Inflammatory macrophage treated with lipopolysaccharide for 4 hours (primary cell): Measurements from ENCODE around the gene PSD.

Experiments used
- DNase-seq: peaks from one replicate; pipeline ENCODE4 v3.0.0-alpha.2; 2020

PSD gene

GRCh38 chr10:102419269-102420180 lies 940 bp upstream of the PSD start:
- no peak for DNase-seq

DNA sequence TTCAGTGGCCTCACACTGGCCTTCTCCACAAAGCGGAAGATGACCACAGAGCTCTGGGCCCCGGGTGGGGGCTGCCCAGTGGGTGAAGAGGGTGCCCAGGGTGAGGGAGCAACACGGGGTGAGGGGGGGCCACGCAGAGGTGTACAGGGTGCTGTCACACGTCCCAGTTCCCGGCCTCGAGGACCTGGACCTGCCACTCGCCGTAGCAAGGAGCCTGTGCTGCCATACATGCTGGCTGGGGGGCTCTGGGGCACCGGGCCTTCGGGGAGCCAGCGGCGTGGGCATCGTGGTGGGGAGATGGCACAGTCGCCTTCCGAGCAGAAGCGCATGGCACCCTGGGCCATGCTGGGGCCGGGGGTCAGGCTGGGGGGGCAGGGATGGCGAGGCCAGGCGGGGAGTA lies 1.9 kb downstream of the PSD start:
- no peak for DNase-seq

- DNase-seq, result no peak
Measured at GRCh38 chr10:102416283-102416682, 2.3 kb downstream of the PSD start.

GRCh38 chr10:102414749-102415148 lies 3.8 kb downstream of the PSD start:
- DNase-seq, result no peak

GRCh38 chr10:102413806-102414561 lies 4.6 kb downstream of the PSD start:
- DNase-seq, result no peak

GRCh38 chr10:102413053-102413705 lies 5.4 kb downstream of the PSD start:
- DNase-seq, result no peak

DNA sequence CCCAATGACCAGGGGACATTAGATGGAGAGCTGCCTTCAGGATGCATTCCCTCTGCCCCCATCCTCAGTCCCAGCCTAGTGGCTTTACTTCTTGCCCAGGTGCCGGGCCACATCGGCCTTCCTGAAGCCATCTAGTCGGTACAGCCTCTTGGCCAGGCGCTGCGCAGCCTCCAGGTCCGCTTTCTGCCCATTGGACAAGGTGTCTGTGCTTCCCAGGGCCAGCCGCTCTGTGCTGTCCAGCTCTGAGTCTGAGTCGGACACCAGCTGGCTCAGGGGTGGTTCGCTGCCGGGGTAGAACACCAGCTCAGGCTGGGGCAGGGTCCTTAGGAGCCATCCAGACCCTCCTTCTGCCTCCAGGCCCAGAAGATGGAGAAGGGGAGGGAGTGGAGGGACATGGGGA lies 6.3 kb downstream of the PSD start:
- no peak for DNase-seq

DNA sequence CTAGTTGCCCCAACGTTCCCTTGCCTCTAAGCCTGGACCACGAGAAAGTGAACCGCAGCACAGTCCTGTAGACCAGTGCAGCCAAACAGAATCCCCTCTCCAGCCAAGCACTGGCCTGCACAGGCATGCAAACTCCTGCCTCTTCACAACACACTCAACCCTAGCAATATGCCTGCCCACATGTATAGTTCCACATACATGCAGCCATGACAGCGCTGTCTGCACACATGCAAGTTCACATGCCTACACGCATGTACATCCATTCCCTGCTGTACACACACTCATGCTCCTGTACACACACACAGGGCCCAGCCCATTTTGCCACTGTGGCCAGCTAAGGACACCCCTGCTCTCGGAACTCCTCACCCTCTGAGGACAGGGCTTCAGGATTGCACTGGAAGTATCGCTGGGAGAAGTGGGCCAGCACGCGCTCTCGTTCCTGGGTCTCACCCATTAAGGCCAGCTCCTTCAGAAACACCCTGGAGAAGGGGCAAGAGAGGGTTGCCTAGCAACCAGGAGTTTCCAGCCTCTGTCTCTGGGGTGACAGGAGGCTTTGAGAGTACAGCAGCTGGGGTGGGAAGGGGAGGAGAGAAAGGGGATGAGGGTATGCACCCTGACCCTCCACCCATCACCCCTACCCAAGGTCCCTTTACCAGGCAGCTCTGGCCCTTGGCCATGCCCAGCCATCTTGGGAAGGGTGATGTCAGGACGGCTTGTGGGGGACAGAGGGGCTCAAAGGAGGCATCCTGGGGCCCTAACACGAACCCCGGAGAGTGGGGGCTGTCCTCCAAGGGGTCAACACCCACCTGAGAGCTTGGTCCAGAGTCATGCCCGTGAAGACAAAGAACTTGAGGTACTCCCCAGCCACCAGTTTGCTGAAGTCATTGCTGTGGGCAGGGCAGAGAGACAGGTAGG lies 7.0 kb downstream of the PSD start:
- DNase-seq, result no peak

- DNase-seq, result no peak
Measured at GRCh38 chr10:102410429-102411073, 8.0 kb downstream of the PSD start.

DNA sequence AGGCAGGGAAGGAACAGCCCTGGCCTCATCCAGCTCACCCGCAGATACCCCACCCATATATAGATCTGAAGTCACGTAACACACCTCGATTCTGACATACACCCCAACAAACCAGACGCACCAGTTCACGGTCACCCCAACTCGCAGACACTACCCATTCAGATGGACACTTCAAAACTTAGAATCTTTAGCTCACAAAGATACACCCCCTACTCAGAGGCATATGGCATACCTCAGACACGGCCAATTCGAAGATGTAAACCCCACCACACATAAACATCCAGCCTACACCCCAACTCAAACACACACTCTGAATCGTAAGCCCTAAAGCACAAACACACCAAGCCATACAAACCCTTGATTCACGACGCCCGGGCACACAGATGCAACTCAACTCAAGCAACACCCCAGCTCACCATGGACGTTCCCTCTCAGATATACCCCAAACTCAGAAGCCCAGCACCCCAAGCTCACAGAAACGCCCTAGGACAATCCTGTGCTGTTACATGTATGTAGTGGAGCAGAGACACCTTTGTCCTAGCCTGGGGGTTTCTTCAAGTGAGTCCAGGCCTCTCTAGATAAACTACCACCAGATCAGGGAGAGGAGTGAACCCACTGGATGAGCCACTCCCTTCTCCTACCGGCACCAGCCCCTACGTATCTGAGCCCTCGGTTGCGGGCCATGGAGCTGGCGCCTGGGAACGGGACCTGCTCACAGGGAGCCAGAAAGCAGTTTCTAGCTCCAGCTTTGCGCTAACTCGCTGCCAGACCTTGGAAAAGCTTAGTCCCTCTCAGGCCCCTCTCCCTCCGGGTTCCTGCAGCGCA lies 8.8 kb downstream of the PSD start:
- DNase-seq, result no peak

- peak; percentile 37 for DNase-seq
Measured at GRCh38 chr10:102408728-102409603, 9.6 kb downstream of the PSD start.

DNA sequence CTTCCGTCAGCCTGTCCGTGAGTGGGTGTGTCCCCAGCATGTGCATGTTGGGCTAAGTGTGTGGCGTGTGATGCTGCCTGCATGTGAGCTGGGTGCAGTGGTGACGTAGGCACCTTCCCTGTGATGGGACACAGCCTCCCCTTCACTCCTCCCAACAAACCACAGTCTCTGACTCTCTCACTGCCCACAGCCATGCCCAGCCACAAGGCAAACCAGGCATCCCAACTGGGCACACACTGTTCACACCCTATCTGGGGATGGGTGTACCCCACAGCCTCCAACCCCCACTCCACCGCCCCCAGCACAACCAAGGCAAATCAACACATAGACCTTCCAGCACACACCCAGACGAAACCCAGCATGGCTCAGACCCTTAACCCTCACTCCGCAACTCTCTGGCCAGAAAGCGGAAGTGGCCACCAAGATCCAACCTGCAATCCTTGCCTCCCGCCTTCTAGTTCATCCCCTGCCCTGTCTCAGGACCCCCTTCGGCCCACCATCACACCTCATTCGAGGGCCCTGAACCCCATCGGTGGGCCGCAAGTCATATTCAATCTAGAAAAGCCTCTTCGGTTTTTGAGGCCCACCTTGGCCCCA lies 10.4 kb downstream of the PSD start:
- peak; percentile 45 for DNase-seq

DNA sequence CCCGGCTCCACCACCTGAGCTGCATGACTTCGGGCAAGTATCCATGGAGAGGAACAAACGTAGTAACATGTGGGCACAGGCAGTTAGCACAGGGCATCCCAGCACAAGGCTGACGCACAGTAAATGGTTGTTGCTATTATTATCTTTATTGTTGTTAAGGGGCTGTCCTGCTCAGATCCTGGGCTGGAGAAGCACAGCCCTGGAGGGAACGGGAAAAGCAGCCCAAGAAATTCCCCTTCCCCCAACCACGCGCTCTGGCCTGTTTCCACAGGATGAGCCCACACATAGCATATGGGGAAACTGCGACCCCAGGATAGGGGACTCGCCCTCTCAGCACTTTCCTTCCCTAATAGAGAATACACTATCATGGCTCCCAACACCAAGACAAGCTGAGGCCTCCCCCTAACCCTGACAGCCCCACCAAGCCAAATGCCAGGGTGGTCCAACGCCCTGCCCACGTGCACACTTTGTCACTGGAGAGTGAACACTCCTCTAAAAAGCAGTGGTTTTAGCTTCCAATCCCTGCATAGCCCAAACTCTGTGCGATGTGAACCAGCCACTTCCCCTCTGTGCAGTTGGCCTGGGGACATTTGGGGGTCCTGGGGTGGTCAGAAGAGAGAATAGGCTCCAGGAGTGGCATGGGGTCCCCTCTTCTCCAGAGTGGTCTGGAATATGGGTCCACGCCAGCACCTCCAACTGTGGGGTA lies 11.0 kb downstream of the PSD start:
- DNase-seq, result peak; percentile 36

DNA sequence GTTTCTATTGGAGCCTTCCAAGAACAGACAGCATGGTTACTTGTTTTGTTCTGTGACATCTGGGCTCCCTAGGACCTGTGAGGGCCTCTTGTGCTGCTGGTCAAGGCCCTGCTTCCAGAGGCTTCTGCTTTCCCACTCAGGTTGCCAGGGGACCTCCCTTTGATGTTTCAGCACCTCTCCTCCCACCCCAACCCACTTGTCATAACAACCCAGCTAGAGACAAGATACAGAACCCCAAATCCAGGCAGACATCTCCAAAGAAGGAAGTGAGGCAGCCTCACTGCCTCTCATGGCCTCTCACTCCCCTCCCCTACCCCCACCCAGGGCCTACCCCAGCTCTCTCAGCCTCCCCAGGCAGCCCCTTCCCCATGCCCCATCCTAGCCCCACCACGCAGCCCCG lies 11.8 kb downstream of the PSD start:
- no peak for DNase-seq

GRCh38 chr10:102405632-102406031 lies 13.0 kb downstream of the PSD start:
- DNase-seq, result no peak

DNA sequence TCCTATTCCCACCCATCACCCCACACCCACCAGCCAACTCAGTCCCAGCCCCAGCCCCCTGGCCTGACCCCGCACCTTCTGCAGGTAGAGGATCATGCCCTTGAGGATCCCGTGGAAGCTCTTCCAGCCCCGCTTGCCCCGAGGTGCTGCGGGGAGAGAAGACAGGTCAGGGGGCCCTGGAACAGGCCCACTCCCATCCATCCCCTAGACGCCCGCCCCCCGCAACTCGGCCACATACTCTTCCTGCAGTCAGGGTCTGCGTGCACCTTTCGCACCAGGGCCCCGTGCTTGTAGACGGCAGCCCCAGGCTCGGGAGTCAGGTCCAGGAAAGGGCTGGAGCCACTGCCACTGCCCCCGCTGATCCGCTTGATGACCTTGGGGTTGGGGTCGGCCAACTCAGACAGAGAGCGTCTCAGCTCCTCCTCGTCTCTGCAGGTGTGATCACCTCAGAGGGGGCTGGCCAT lies 13.4 kb downstream of the PSD start:
- DNase-seq, result no peak

DNA sequence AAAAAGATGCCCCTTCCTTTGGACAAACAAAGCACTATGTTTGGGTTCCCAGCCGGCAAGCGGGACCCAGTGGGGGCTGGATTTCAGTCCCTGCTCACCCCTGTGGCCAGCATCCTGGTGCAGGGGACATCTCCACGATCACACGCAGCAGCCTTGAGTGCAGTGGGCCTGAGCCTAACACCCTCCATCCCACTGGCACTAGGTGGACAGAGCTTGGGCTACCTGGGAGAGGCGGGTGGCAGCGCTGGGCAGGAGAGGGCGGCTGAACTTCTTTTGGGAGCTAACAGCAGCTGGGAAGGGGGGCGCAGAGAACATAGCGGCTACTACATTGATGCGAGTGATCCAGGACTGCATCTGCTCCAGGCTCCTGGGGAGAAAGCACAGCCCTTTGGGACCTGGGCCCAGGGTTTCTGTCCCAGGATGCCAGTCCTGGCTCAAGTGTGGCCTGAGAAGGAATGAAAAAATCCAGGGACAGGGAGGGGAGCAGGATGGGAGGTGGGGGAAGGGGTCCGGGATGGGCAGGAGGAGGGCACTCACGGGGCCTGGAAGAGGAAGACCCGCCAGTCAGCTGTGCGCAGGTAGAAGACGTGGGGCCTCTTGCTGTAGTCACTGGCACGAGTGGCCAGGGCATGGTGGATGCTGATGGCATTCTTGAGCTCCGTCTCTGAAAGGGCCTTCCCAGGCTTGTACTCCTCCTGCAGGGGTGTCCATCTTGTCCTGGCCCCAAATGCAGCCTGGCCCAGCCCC lies 14.1 kb downstream of the PSD start:
- no peak for DNase-seq

DNA sequence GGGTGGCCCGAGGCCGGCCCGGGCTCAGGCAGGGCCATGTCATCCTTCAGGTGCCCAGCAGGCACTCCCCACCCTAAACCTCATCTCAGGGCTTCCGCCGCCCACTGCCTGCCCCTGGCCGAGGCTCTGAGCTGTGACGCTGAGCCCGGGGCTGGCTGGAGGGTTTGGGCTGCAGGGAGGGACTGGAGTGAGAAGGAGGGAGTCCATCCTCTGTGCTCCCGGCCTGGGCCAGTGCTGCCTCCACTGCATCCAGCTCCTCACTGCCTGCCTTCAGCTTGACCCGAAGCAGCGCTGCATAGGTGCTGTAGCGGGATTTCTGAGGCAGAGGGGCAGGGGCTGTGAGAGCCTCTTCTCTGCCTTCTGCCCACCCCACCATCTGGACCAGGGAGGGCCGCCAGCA lies 15.5 kb downstream of the PSD start:
- DNase-seq, result no peak
